Measurements from ENCODE around the gene CNTROB. TPM values are rescaled to one million over a fixed set of nuclear protein-coding genes. Genes with fewer than 3 reads are reported as not detected.

CNTROB gene
- total RNA-seq, 1 experiment from 2014 or later = 39.7 TPM

DNA sequence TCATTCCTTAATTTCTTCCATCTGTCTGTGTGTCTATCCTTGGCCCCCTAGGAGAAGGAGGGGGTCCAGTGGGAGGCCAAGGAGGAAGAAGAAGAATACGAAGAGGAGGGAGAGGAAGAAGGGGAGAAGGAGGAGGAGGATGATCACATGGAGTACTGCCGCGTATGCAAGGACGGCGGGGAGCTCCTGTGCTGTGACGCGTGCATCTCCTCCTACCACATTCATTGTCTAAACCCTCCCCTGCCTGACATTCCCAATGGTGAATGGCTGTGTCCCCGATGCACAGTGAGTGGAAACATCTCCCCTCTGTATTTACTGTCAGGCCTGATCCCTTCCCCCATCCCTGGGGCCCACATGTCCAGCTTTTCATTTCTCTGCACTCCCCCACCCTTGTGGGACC, 37.1 kb upstream of the CNTROB start (continued):
- TF ChIP-seq ZNF317 (CRISPR knock-in tag; IDR thresholded peaks at IDR 0.05; ENCODE audit: borderline replicate concordance, low read depth) = no peak
- TF ChIP-seq NFATC4 (CRISPR knock-in tag; IDR thresholded peaks at IDR 0.05) = no peak
- TF ChIP-seq KAT7 (CRISPR knock-in tag; IDR thresholded peaks at IDR 0.05; ENCODE audit: borderline replicate concordance) = no peak
- TF ChIP-seq, protein P1, sequence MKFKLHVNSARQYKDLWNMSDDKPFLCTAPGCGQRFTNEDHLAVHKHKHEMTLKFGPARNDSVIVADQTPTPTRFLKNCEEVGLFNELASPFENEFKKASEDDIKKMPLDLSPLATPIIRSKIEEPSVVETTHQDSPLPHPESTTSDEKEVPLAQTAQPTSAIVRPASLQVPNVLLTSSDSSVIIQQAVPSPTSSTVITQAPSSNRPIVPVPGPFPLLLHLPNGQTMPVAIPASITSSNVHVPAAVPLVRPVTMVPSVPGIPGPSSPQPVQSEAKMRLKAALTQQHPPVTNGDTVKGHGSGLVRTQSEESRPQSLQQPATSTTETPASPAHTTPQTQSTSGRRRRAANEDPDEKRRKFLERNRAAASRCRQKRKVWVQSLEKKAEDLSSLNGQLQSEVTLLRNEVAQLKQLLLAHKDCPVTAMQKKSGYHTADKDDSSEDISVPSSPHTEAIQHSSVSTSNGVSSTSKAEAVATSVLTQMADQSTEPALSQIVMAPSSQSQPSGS (CRISPR knock-in tag; IDR thresholded peaks at IDR 0.05; ENCODE audit: borderline replicate concordance, low read depth) = no peak
- TF ChIP-seq NR1H2 (CRISPR knock-in tag; IDR thresholded peaks at IDR 0.05) = no peak
- no peak for TF ChIP-seq ZNF423 (CRISPR knock-in tag; IDR thresholded peaks at IDR 0.05)
- no peak for TF ChIP-seq RELA (CRISPR knock-in tag; IDR thresholded peaks at IDR 0.05; ENCODE audit: borderline replicate concordance)

- Mint-ChIP-seq H3K27ac (no peak overlapping the region), H3K4me3 (no peak overlapping the region), H3K27me3 (ENCODE audit: low read depth) (no peaks in the 10 kb centered on the region), H3K36me3 (peaks cover 25% of the 10 kb centered on the region; the same call in 1 of the 2 replicates), H3K9me3 (no peaks in the 10 kb centered on the region), H3K4me1 (no peaks in the 10 kb centered on the region)
- ATAC-seq (no peak), DNase-seq (ENCODE audit: low spot score) (no peak)
- ChIA-PET POLR2A (no interaction called here), CTCF (no interaction called here)
- TF ChIP-seq IRF2 (CRISPR knock-in tag; IDR thresholded peaks at IDR 0.05; ENCODE audit: borderline replicate concordance, low read depth) = no peak
- no peak for TF ChIP-seq FOXK1 (CRISPR knock-in tag; IDR thresholded peaks at IDR 0.05)
- TF ChIP-seq HMGXB4 (CRISPR knock-in tag; IDR thresholded peaks at IDR 0.05) = no peak
These were observed 34.9 kb upstream of the CNTROB start for GRCh38 chr17:7897090-7897489.

- TF ChIP-seq ZNF219 (CRISPR knock-in tag; IDR thresholded peaks at IDR 0.05; ENCODE audit: borderline replicate concordance) (no peak), CREB1 (CRISPR knock-in tag; IDR thresholded peaks at IDR 0.05) (no peak), RORB (CRISPR knock-in tag; IDR thresholded peaks at IDR 0.05) (no peak), USF1 (CRISPR knock-in tag; IDR thresholded peaks at IDR 0.05) (no peak), ZBTB43 (CRISPR knock-in tag; IDR thresholded peaks at IDR 0.05) (no peak), IRF2 (CRISPR knock-in tag; IDR thresholded peaks at IDR 0.05; ENCODE audit: borderline replicate concordance, low read depth) (no peak), ZNF416 (CRISPR knock-in tag; IDR thresholded peaks at IDR 0.05) (no peak), NFYB (CRISPR knock-in tag; conservative IDR thresholded peaks at IDR 0.05; ENCODE audit: low read depth) (no peak), HMGXB4 (CRISPR knock-in tag; IDR thresholded peaks at IDR 0.05) (no peak), TEAD1 (CRISPR knock-in tag; IDR thresholded peaks at IDR 0.05) (no peak), SMAD4 (CRISPR knock-in tag; IDR thresholded peaks at IDR 0.05) (no peak), JAZF1 (CRISPR knock-in tag; IDR thresholded peaks at IDR 0.05) (no peak), ERG (CRISPR knock-in tag; IDR thresholded peaks at IDR 0.05) (no peak), NFE2L1 (CRISPR knock-in tag; IDR thresholded peaks at IDR 0.05) (no peak)
- DNase-seq (ENCODE audit: low spot score) = no peak
- Mint-ChIP-seq H3K27me3 (ENCODE audit: low read depth) (no peaks in the 10 kb centered on the region), H3K36me3 (peaks cover 27% of the 10 kb centered on the region; the same call in 1 of the 2 replicates), H3K4me3 (no peak overlapping the region), H3K27ac (no peak overlapping the region), H3K9me3 (no peaks in the 10 kb centered on the region), H3K4me1 (no peaks in the 10 kb centered on the region)
- POLR2A ChIA-PET = no interaction called here
- CTCF ChIA-PET = interaction anchor here (1.1 kb wide), 1 partner anchor 196 kb away, joined by 3 read pairs; no protein-coding TSS in a partner anchor
- ATAC-seq = no peak
These were observed 34.2 kb upstream of the CNTROB start for GRCh38 chr17:7897773-7898172.
